HG03354 (cell line): Measurements from ENCODE around the gene GADD45GIP1.
"Not testable (repeated sequence)": the region's sequence is repeated elsewhere in the genome, so short reads cannot be mapped to it uniquely, and the experiment has no call there.

Source experiments
- ATAC-seq: cut with Tn5 transposase; IDR thresholded peaks from one replicate; pipeline ENCODE4 v1.9.1; 2021; ENCODE audit warnings: mild to moderate bottlenecking; ENCODE audit not compliant: unreplicated experiment, poor library complexity, severe bottlenecking

GADD45GIP1 gene

DNA sequence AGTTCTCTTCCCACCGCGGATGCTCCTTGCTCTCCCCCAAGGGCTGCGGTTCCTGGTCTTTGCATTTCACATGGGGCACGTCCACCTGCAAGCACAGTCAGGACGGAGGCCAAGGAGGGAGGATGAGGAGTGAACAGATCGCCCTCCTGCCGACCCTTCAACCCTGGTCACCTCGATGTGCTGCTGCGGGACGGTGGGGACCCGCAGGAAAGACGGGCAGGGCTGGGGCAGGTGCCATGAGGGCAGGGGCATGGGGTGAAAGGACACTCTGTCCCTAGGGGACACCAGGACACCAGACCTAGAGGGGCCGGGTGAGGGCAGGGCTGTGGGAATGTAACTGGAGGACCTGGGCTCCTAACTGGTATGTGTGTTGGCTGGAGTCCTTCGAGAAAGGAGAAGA lies 38.8 kb downstream of the GADD45GIP1 start:
- ATAC-seq, result no peak

DNA sequence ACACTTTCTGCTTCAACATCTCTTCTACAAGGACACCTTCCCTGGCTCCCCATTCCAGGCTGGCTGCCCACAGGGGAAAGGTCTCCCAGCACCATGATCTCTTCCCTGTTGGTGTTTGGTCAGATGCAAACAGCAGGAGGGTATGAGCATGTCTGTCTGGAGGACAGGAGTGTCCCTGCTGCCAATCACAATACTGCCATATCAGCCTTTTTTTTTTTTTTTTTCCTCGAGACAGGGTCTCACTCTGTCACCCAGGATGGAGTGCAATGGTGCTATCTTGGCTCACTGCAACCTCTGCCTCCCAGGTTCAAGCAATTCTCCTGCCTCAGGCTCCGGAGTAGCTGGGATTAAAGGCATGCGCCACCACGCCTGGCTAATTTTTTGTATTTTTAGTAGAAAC lies 41.2 kb downstream of the GADD45GIP1 start:
- not testable (repeated sequence) for ATAC-seq

DNA sequence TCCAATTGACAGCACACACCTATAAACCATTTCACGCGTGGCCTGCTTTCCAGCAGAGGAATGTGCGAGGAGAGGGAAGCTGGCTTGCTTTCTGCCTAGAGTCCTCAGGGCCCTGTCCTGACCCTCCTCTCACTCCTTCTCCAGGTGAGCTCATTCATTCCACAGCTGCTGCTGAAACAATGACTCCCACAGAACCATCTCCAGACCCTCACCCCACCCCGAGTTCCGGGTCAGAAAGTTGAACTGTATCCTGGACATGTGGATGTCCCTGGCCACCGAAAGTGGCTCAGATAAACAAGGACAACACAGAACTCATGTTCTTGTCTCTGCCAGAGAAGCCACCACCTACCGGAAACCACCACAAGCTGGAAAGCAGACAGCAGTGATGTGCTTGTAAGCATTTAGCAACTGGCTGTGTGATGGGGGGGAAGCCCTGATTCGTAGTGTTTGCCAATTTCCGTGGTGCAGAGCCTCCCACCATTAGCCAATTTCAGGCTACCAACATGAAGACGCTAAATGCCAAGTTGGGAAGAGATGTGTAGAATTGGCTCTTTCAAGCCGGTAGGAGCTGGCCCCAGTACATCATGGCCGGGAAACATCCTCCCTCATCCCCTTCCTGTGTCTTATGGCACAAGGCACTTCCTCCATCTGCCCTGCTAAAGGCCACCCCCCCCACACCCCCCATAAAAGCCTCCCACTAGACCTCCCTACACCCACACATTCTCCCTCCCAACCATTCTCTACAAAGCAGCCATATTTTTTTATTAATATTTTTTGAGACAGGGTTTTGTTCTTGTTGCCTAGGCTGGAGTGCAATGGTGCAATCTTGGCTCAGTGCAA lies 43.0 kb downstream of the GADD45GIP1 start:
- no peak for ATAC-seq

DNA sequence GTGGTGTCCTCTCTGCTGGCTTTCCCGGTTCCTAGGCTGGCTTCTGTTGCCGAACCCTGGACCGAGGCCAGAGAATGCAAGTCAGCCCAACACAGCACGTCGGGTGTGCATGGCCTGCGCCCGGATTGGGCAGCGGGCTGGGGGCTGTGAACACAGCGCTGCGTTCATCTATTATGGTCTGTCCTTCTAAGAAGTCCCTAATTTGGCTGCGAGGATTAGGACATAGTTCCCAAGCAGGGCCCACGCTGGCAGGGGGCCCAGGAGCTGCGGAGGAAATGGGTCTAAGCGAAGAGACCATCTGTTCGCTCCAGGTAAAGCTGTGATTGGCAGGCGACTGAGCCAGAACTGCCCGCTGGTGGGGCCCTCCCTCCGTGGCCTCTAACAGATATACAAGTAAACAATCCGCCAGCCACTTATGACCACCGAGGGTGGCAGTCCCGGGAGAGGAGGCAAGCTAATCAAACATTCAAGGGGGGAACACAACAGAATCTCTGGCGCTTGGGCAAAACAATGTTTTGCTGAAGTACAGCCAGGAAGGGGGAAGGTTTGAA lies 43.9 kb downstream of the GADD45GIP1 start:
- no peak for ATAC-seq

DNA sequence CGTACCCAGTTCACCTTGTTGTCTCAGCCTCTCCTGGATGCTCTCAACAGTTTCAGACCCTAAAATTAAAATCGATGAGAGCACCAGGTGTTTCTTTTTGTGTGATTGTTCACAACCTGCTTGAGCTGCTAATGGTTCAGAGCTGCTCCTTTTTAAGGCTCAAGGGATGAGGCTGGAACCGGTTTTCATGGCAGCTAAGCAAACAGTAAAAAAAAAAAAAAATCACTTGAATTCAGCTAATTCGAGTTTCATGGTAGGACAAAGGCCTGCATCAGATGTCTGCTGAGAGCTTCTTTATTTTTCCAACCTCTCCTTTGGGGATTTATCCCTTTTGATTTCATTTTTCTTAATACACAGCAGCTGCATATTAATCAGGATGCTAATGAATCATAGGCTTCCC lies 44.5 kb downstream of the GADD45GIP1 start:
- ATAC-seq, result no peak

DNA sequence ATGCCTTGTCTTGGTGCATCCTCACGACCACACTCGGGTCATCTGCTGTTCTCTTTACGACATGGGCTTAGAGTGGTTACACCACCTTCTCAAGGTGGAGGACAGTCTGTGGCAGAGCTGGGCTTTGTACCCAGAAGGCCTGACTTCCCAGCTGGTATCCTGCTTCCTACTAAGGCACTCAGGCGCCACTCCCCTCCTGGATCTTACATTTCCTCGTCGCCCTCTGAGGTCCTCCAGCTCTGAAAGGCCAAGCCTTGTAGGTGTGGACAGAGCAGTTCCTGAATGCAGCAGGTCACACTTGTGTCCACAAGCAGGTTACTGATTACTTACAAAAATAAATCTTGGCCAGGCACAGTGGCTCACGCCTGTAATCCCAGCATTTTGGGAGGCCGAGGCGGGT lies 49.9 kb downstream of the GADD45GIP1 start:
- no peak for ATAC-seq
